LNCAP (cell line): Measurements from ENCODE around the gene CUX1.

Experiments
- TF ChIP-seq, protein P1 (sequence below): fragments of 450-650 bp; IDR thresholded peaks from 2 replicates; pipeline ENCODE4 v1.5.1; 2017; ENCODE audit warnings: mild to moderate bottlenecking

Gene CUX1

DNA sequence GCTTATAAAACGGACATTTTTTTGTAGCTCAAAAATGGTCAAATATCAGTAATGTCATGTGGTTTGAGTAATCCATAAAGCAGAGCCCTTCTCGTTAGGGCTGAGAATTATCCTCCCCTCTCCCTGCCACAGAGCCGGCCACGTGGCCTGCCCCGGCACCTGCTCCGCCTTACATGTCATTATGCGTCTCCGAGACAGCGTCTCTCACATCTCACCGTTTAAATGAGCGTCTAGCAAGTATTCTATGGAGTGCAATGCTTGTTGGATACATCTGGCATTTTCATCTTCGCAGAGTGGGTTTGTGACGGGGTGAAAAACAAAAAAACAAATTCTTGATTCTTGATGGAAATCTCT, 86.1 kb downstream of the CUX1 start:
- TF ChIP-seq, protein P1, sequence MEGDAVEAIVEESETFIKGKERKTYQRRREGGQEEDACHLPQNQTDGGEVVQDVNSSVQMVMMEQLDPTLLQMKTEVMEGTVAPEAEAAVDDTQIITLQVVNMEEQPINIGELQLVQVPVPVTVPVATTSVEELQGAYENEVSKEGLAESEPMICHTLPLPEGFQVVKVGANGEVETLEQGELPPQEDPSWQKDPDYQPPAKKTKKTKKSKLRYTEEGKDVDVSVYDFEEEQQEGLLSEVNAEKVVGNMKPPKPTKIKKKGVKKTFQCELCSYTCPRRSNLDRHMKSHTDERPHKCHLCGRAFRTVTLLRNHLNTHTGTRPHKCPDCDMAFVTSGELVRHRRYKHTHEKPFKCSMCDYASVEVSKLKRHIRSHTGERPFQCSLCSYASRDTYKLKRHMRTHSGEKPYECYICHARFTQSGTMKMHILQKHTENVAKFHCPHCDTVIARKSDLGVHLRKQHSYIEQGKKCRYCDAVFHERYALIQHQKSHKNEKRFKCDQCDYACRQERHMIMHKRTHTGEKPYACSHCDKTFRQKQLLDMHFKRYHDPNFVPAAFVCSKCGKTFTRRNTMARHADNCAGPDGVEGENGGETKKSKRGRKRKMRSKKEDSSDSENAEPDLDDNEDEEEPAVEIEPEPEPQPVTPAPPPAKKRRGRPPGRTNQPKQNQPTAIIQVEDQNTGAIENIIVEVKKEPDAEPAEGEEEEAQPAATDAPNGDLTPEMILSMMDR = no peak

DNA sequence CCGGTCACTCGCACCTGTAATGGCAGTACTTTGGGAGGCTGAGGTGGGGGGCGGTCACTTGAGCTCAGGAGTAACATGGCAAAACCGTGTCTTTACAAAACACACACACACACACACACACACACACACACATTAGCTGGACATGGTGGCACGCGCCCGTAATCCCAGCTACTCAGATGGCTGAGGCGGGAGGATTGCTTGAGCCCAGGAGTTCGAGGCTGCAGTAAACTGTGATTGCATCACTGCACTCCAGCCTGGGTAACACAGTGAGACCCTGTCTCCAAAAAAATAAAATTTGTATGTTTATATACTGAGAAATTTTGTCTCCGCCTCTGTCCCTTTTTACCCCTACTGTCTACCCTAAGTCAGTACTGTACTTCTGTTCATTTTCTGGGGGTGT, 86.6 kb downstream of the CUX1 start:
- TF ChIP-seq, protein P1 = no peak

DNA sequence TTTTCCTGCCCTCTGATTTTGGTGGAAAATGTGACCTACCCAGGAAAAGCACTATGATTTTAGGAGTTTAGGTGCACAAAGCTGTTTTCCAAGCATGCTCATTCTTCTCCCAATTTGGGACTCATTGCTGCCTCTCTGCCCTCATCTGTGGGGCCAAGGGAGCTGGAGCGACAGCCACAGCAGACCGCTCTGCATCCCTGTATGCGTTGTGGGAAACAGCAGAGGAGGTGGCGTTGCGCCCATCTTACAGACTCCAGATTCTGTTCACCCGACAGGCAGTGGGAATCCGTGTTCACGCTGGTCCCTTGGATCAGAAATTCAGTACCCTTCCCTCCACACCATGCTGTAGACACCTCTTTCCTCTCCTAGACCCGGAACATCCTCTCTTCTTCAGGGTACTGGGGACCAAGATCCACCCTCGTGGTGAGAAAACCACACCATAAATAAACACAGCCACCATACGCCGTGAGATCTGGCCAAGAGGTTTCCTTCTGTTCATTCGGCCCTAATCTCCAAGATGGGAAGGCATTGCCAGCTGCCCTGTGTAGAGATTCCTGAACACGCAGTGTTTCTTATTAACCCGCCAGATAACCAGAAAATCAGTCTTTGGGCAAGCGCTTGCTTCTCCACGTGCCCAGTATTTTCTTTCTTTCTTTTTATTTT, 87.9 kb downstream of the CUX1 start:
- TF ChIP-seq, protein P1 = no peak

DNA sequence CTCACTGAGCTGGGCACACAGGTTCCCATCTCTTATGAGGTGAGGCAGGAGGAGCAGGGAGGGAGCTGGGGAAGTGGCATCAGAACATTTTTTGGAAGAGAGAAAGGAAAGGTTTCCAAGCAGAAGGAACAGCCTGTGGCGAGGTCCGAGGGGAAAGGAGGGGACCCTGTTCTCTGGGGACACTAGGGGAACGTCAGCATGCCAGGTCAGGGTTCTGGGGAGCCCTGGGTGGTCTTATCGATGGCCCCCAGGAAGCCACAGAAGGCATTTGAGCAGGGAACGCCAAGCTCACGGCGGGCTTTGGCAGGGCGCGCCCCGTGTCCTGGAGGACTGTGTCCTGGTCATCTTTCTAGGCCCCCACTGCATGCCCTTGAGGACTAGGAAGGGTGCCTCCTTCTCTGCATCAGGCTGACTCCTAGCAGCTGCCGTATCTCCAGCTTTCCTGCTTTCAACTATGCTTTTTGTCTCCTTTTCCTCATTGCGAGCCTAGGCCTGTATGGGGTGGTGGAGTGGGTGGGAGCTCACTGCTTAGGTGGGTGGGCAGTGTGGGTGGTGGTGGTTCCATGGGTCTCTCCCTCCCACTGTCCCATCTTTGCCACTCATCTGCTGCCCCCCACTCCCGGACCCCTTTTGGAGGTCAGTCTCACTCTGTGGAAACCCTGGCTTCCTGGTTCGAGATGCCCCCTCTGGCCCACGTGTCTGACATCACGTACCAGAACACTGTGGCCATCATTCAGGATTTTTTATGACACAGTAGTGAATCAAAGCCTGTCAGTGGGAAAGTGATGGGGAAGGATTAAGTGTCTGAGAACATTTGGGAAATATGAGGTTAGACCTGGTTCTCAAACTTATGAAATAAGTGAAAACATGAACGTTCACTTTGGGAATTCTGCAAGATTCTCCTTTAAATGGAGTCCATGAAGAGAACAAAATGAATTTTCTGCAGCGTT, 89.1 kb downstream of the CUX1 start:
- TF ChIP-seq, protein P1 = no peak

DNA sequence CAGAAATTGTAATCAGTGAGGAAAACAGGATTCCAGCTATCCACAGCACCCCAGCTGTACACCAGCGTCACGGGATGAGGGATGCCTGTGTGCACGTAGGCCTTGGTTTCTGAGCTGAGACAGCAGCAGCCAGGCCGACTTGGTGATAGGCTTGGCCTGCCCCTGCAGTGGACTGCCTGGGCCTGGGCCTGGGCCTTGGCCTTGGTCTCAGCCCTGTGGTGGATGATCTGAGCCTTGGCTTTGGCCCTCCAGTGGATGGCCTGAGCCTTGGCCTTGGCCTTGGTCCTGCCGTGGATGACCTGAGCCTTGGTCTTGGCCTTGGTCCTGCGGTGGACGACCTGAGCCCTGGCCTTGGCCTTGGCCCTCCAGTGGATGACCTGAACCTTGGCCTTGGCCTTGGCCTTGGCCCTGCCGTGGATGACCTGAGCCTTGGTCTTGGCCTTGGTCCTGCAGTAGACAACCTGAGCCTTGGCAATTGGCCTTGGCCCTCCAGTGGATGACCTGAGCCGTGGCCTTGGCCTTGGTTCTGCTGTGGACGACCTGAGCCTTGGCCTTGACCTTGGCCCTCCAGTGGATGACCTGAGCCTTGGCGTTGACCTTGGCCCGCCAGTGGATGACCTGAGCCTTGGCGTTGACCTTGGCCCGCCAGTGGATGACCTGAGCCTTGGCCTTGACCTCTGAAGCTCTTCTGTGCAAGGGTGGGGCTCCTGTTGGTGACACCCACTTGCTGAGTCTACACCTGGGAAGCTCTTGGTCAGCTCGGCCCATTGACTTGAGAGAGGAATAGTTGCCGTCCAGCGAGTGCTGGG, 93.8 kb downstream of the CUX1 start:
- TF ChIP-seq, protein P1 = no peak

DNA sequence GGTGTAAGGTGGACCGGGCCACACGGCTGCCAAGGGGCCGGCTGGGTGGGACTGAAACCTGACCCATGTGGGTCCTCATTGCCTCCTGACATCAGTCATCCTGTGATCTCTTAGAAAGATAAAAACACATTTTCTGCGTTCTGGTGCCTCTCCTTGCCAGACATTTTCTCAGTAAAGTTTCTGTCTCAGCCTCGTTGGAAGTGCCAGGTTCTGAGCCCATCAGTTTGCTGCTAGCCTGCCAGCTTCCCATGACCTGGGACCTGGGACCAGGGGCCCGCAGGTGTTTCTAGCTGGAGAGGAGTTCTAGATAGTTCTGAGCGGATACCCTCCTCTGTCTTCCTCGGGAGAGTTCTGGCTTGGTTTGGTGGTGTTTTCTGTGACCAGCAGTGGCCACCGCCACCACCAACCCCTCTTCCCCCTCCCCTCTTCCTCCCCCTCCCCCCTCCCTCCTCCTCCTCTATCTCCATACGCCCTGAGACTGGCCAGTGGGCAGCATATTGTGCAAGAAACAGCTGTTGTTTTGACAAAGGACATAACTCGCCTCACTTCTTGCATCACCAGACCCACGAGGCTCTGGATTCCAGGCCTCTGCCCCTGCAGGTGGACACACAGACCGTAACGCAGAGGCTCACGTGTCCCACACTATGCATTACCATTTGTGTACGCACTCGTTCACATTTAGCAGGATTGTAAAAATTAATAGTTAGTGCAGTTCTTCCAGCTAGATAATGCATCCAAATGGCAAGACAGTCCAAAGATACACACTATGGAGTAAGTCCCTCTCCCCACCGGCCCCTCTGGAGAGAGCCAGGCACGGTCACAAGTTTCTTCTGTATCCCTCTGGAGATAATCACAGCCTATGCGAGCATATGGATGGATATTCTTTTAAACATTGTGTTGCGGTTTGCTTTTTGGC, 94.6 kb downstream of the CUX1 start:
- TF ChIP-seq, protein P1 = no peak
